CD4-positive, alpha-beta memory T cell (primary cell): ENCODE results near the gene ECT2L. TPM values are rescaled to one million over a fixed set of nuclear protein-coding genes. Genes with fewer than 3 reads are reported as not detected.
A peak's percentile ranks its signal among the peaks of the same experiment; 100 is the strongest.
"Not testable (repeated sequence)": the region's sequence is repeated elsewhere in the genome, so short reads cannot be mapped to it uniquely, and the experiment has no call there.

Experiments
- CTCF ChIA-PET: fragments of 350-600 bp; sonication (Branson Sonifier 250); formaldehyde crosslinking; loops from one replicate; lab custom pipeline; 2021; ENCODE audit warnings: inconsistent platforms; ENCODE audit not compliant: partially characterized antibody; lab: Charles Lee
- POLR2A ChIA-PET: fragments of 350-600 bp; sonication (Branson Sonifier 250); formaldehyde crosslinking; loops from one replicate; lab custom pipeline; 2021; ENCODE audit not compliant: partially characterized antibody; lab: Charles Lee
- DNase-seq, 5 donors: peaks; one replicate each; pipeline versions ENCODE4 v3.0.0 to v3.0.0-alpha.2; 2020 to 2022; ENCODE audit warnings: mixed read lengths in 1 of 5
- H3K27ac ChIP-seq: one replicate; pipeline ENCODE4 v1.7.0; 2013; ENCODE audit warnings: low read depth, low read length
- H3K27me3 ChIP-seq: 2 replicates; pipeline ENCODE4 v1.7.0; 2013; ENCODE audit warnings: mild to moderate bottlenecking, low read length, moderate library complexity; ENCODE audit not compliant: insufficient read depth
- H3K36me3 ChIP-seq: 2 replicates; pipeline ENCODE4 v1.7.0; 2013; ENCODE audit warnings: mild to moderate bottlenecking, low read length, moderate library complexity; ENCODE audit not compliant: insufficient read depth
- H3K4me1 ChIP-seq: 2 replicates; pipeline ENCODE4 v1.7.0; 2013; ENCODE audit warnings: mild to moderate bottlenecking, low read length, moderate library complexity; ENCODE audit not compliant: insufficient read depth
- H3K4me3 ChIP-seq, 2 donors: one replicate each; pipeline ENCODE4 v1.7.0; 2013; ENCODE audit warnings: low read length in 2 of 2, mild to moderate bottlenecking in 1 of 2
- H3K9me3 ChIP-seq, 2 donors: one replicate each; pipeline ENCODE4 v1.7.0; 2013; ENCODE audit warnings: low read length in 2 of 2, control low read depth in 1 of 2; ENCODE audit not compliant: control insufficient read depth in 1 of 2
- H3K27ac Mint-ChIP-seq, 7 donors: one replicate each; pipeline ENCODE4 v1.8.0; 2020 to 2021; ENCODE audit warnings: mixed read lengths in 7 of 7, mild to moderate bottlenecking in 6 of 7, inconsistent platforms in 3 of 7, moderate library complexity in 3 of 7
- H3K27me3 Mint-ChIP-seq, 2 donors: one replicate each; pipeline ENCODE4 v1.8.0; 2020 to 2021; ENCODE audit warnings: mixed read lengths in 2 of 2
- H3K36me3 Mint-ChIP-seq, 2 donors: one replicate each; pipeline ENCODE4 v1.8.0; 2020 to 2021; ENCODE audit warnings: mixed read lengths in 2 of 2, inconsistent platforms in 1 of 2, mild to moderate bottlenecking in 1 of 2
- H3K4me1 Mint-ChIP-seq, 4 donors: one replicate each; pipeline ENCODE4 v1.8.0; 2020 to 2021; ENCODE audit warnings: mixed read lengths in 4 of 4, mild to moderate bottlenecking in 1 of 4
- H3K4me3 Mint-ChIP-seq, 8 donors: one replicate each; pipeline ENCODE4 v1.8.0; 2020 to 2021; ENCODE audit warnings: mixed read lengths in 8 of 8, mild to moderate bottlenecking in 7 of 8, moderate library complexity in 6 of 8, inconsistent platforms in 3 of 8
- H3K9me3 Mint-ChIP-seq, 8 donors: one replicate each; pipeline ENCODE4 v1.8.0; 2020 to 2021; ENCODE audit warnings: mixed read lengths in 8 of 8, mild to moderate bottlenecking in 5 of 8, inconsistent platforms in 3 of 8, moderate library complexity in 1 of 8
- intact Hi-C: fragments of 100-400 bp; cut with micrococcal nuclease; formaldehyde crosslinking; loops from one replicate; pipeline ENCODE4 v1.15.1; 2023
- polyA plus RNA-seq, 2 donors: library from polyadenylated mRNA; unstranded; fragments of 300-500 nt; fragmentation: Illumina TruSeq; gene quantifications; one replicate each; pipeline ENCODE4 v1.2.3, GENCODE V29; 2021
- total RNA-seq, 2 experiments: library from RNA; stranded (reverse); gene quantifications; one replicate each; pipeline ENCODE4 v1.2.3, GENCODE V29; 2021

The ECT2L gene
- total and polyA plus RNA-seq, 4 experiments from 2014 or later, result 0.13 TPM; not detected in 3

DNA sequence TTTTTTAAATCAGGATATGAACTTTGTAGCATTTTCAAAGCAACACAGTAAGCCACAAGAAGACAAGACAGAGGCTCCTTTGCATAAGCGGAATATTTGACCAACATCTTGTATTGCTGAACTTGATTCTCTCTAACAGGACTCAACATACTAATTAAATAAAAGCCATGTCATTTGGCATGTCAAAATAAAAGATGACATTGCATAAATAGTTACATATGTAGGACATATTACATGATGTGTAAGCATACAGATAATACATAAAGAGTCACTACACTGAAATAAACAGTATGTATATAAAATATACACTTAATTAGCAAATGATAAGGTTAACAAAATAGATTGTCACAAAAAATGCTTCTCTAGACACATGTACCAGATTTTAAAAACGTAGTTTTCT, 129.9 kb downstream of the ECT2L start:
- Mint-ChIP-seq H3K4me1 (peaks cover 0 to 3% (median 1%) of the 10 kb centered on the region in 4 donors), H3K4me3 (no peak overlapping the region), H3K36me3 (peaks cover 37 to 66% of the 10 kb centered on the region in 2 donors), H3K27me3 (no peaks in the 10 kb centered on the region), H3K27ac (no peak overlapping the region), H3K9me3 (no peaks in the 10 kb centered on the region)
- no peak for DNase-seq
- Histone ChIP-seq H3K4me3 (no peak overlapping the region), H3K4me1 (no peaks in the 10 kb centered on the region), H3K27ac (no peak overlapping the region), H3K9me3 (no peaks in the 10 kb centered on the region), H3K36me3 (no peaks in the 10 kb centered on the region), H3K27me3 (no peaks in the 10 kb centered on the region)
- POLR2A ChIA-PET, result no interaction called here
- CTCF ChIA-PET, result interaction anchor here (1.3 kb wide), 1 partner anchor 17 kb away, joined by 4 read pairs; no protein-coding TSS in a partner anchor
- intact Hi-C loops, result no loop called here

DNA sequence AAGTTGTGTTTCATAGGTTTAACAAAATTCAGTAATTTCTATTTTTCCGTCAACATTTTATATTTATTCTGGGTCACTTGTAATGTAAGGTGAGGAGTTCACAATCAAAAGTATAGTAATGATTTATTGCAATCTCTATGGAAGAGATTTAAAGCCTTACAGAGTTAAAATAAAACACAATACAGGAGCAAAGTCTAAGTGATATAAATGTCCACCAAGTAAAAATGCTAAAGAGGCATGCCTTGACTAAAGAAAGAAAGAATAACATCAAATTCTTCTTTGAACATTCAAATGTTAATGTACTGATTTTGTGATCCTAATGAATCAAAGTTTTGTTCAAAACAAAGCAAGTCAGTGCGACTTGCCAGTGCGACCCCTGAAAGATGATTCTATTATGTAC, 130.7 kb downstream of the ECT2L start:
- intact Hi-C loops, result no loop called here
- peaks cover 40 to 63% of the 10 kb centered on the region in 2 donors for H3K36me3 Mint-ChIP-seq

DNA sequence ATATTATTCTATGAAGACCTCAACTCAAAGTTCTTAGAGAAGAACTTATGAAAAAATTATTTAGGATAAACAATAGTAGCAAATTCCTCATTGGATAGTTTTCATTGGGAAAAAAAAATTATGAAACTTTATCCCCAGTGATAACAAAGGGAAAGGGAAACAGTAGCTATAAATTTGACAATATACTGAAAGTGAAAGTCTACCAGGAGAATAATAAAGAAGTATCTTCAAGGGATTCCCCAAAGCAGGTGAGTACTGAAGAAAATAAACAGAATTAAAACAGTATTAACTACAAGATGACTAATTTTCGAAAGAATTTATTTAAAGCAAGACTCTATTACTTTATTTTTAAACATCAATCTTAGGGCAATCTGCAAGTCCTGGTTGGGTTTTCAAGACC, 135.8 kb downstream of the ECT2L start:
- intact Hi-C loops, result no loop called here

More for the DNA sequence above, 130.7 kb downstream of the ECT2L start:
- Histone ChIP-seq H3K36me3 (no peaks in the 10 kb centered on the region), H3K27ac (no peak overlapping the region), H3K9me3 (no peaks in the 10 kb centered on the region), H3K4me1 (peaks cover 2% of the 10 kb centered on the region), H3K27me3 (no peaks in the 10 kb centered on the region), H3K4me3 (no peak overlapping the region)
- Mint-ChIP-seq H3K27me3 (no peaks in the 10 kb centered on the region), H3K9me3 (no peaks in the 10 kb centered on the region), H3K27ac (peak overlapping the region in 1 of 7 donors; percentile 72), H3K4me1 (peaks cover 0 to 3% (median 2%) of the 10 kb centered on the region in 4 donors), H3K4me3 (no peak overlapping the region)
- no peak for DNase-seq
- ChIA-PET CTCF (interaction anchor here (0.6 kb wide), 1 partner anchor 19 kb away, joined by 4 read pairs; no protein-coding TSS in a partner anchor), POLR2A (no interaction called here)

DNA sequence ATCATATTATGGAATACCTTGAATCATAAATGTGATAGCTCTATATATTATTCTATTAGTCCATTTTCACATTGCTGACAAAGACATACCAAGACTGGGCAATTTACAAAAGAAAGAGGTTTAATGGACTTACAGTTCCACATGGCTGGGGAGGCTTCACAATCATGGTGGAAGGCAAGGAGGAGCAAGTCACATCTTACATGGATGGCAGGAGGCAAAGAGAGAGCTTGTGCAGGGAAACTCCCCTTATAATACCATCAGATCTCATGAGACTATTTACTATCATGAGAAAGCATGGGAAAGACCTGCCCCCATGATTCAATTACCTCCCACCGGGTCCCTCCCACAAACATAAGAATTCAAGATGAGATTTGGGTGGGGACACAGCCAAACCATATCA, 141.0 kb downstream of the ECT2L start:
- Mint-ChIP-seq H3K36me3 (peaks cover 55 to 64% of the 10 kb centered on the region in 2 donors), H3K27ac (peak overlapping the region in 1 of 7 donors; percentile 84), H3K4me1 (peaks cover 8 to 12% (median 9%) of the 10 kb centered on the region in 4 donors)
- H3K4me3 ChIP-seq, intact Hi-C loops, CTCF ChIA-PET, H3K36me3 ChIP-seq, H3K27me3 Mint-ChIP-seq, H3K4me3 Mint-ChIP-seq, H3K9me3 ChIP-seq, H3K4me1 ChIP-seq, DNase-seq, H3K27me3 ChIP-seq, POLR2A ChIA-PET, H3K27ac ChIP-seq, H3K9me3 Mint-ChIP-seq: not testable (repeated sequence)

More for the DNA sequence above, 135.8 kb downstream of the ECT2L start:
- ChIA-PET CTCF (no interaction called here), POLR2A (no interaction called here)
- no peak for DNase-seq
- Mint-ChIP-seq H3K27ac (peak overlapping the region in 1 of 7 donors; percentile 23), H3K27me3 (no peaks in the 10 kb centered on the region), H3K4me1 (peaks cover 8 to 13% (median 9%) of the 10 kb centered on the region in 4 donors), H3K36me3 (peaks cover 37 to 64% of the 10 kb centered on the region in 2 donors), H3K4me3 (no peak overlapping the region), H3K9me3 (peaks cover 0 to 3% (median 0%) of the 10 kb centered on the region in 8 donors)
- Histone ChIP-seq H3K4me3 (no peak overlapping the region), H3K27ac (no peak overlapping the region), H3K27me3 (no peaks in the 10 kb centered on the region), H3K36me3 (peaks cover 5% of the 10 kb centered on the region), H3K9me3 (no peaks in the 10 kb centered on the region), H3K4me1 (peaks cover 7% of the 10 kb centered on the region)

DNA sequence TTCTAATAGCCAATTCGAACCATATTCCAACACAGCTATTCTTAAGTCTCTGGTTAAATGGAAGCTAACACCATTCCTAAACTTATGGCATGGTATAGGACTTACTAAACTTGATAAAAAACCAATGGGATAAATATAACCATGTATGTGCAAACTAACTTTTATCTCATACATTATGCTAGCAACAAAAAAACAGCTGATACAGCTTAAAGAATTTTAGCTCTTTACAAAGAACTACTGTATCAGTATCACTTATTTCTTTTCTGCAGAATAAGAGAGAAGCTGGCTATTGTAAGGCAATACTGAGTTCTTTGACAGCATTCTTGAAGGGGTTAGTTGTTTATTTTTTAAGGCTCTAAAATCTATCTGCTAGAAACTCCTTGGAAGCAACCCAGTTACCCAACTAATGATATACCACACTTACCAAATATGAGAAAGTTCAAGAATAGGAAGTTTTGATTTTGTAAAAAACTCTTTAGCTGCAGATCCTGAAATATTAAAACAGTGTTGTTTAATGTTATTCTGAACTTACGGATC, 147.3 kb downstream of the ECT2L start:
- Mint-ChIP-seq H3K27me3 (peaks cover 0 to 1% of the 10 kb centered on the region in 2 donors), H3K27ac (no peak overlapping the region), H3K9me3 (no peaks in the 10 kb centered on the region), H3K4me3 (no peak overlapping the region), H3K4me1 (peaks cover 20 to 37% (median 27%) of the 10 kb centered on the region in 4 donors), H3K36me3 (peaks cover 50 to 61% of the 10 kb centered on the region in 2 donors)
- no peaks in the 10 kb centered on the region for H3K9me3 ChIP-seq
- H3K4me3 ChIP-seq, result no peak overlapping the region
- peaks cover 27% of the 10 kb centered on the region for H3K4me1 ChIP-seq
- DNase-seq, result no peak
- ChIA-PET CTCF (interaction anchor here (1.1 kb wide), 1 partner anchor 18 kb away, joined by 4 read pairs; no protein-coding TSS in a partner anchor), POLR2A (no interaction called here)
- H3K27me3 ChIP-seq, result no peaks in the 10 kb centered on the region
- peaks cover 8% of the 10 kb centered on the region for H3K36me3 ChIP-seq
- no peak overlapping the region for H3K27ac ChIP-seq
- intact Hi-C loops, result no loop called here

DNA sequence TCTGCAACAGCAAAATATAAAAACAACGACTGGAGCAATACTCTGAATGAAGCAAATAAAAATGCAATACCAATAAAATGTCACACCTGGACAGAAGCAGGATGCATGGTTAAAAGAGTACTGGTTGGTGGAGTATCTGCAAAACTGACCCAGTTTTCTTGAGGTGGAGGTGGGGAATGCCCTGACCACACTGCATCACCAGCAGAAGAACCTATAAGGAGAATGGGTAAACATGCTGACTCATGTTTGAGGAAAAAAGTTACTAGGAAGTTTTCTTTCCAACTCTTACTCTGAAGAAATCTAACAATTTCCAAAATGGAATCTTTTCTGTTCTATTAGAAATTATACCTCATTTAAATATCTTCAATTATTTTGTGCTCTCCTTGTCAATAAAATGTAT, 148.5 kb downstream of the ECT2L start:
- Mint-ChIP-seq H3K9me3 (no peaks in the 10 kb centered on the region), H3K27ac (peak overlapping the region in 4 of 7 donors; percentile 40 to 57 (median 49)), H3K36me3 (peaks cover 39 to 53% of the 10 kb centered on the region in 2 donors), H3K4me3 (peak overlapping the region in 1 of 8 donors; percentile 20), H3K27me3 (peaks cover 0 to 1% of the 10 kb centered on the region in 2 donors), H3K4me1 (peaks cover 28 to 50% (median 38%) of the 10 kb centered on the region in 4 donors)
- Histone ChIP-seq H3K36me3 (peaks cover 8% of the 10 kb centered on the region), H3K4me3 (no peak overlapping the region), H3K27me3 (no peaks in the 10 kb centered on the region), H3K27ac (no peak overlapping the region), H3K9me3 (no peaks in the 10 kb centered on the region), H3K4me1 (peaks cover 40% of the 10 kb centered on the region)
- ChIA-PET CTCF (no interaction called here), POLR2A (no interaction called here)
- peak; percentile 33 to 74 (median 50) for DNase-seq
- intact Hi-C loops, result no loop called here

DNA sequence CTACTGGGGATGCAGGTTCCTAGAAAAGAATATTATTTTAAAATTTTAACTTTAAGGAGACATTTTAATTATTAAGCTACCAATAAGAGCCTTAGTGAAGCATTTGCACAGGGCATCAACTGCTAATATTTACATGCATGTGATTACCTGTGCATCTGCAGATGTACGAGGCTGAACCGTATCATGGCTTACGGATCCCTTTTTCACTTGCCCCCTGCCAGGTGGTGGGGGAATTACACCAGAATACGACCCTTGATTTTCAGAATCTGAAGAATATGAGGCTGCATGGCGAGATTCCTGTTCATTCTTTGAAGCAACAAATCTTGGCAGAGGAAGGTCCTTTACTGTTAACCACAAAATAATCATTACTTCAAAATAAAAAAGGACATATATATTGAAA, 149.5 kb downstream of the ECT2L start:
- Mint-ChIP-seq H3K4me3 (peak overlapping the region in 1 of 8 donors; percentile 25), H3K9me3 (no peaks in the 10 kb centered on the region), H3K27ac (peak overlapping the region in 2 of 7 donors; percentile 36 to 52), H3K4me1 (peaks cover 32 to 59% (median 44%) of the 10 kb centered on the region in 4 donors), H3K27me3 (peaks cover 0 to 1% of the 10 kb centered on the region in 2 donors), H3K36me3 (peaks cover 32 to 47% of the 10 kb centered on the region in 2 donors)
- H3K27ac ChIP-seq, result no peak overlapping the region
- intact Hi-C loops, result no loop called here
- H3K4me1 ChIP-seq, result peaks cover 40% of the 10 kb centered on the region
- H3K27me3 ChIP-seq, result no peaks in the 10 kb centered on the region
- no peaks in the 10 kb centered on the region for H3K9me3 ChIP-seq
- no peak overlapping the region for H3K4me3 ChIP-seq
- H3K36me3 ChIP-seq, result peaks cover 8% of the 10 kb centered on the region
- ChIA-PET POLR2A (no interaction called here), CTCF (no interaction called here)
- no peak for DNase-seq
